Bone marrow (tissue), 2 donors: ENCODE results near the gene CEP89.
"Not testable (repeated sequence)": the region's sequence is repeated elsewhere in the genome, so short reads cannot be mapped to it uniquely, and the experiment has no call there.

Source experiments
- DNase-seq, 2 donors: peaks; one replicate each; lab custom pipeline; 2025; lab: John Stamatoyannopoulos, UW

Gene CEP89

DNA sequence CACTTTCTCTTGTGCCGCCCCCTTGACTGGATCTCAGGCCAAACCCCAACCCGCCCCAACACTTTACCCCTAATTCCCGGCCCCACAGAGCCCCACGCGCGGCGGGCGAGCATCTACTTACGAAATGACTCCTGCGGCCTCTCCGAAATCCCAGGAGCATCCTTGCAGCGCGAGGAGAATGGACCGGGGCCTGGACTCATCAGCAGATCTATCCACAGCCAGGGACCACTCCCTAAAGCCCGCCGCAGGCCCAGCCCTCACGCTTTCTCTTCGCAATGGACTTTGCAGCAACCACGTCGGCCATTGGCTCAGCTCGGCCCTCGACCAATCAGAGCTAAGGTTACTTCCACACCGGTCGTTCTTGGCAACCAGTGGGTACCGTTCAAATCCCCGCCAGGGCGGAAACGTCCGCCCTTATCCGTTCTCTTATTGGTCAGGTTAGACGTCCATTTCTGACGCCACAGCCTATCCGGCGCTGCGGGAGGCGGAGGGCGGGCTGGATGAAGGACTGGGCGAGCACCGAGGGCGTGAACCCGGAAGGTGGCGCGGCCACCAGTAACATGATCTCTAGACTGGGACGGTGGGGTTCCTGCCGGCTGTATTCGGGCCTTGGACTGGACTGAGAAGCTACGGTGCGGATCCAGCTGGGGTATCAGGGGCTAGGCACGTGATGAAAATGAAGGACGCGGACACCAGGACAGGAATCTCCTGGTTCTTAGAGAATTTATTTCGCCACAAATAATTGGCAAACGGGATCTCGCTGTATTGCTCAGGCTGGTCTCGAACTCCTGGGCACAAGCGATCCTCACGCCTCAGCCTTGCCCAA lies at the start of gene CEP89, which contains the start of gene FAAP24:
CEP89 (minus strand) TSS at position 244 of the 826 bp plus-strand sequence; CDS start at position 160, 84 bp downstream.
FAAP24 (plus strand) TSS at position 528 of the 826 bp plus-strand sequence. CDS start 955 bp downstream, outside the sequence.
- DNase-seq, result peak; percentile 88 to 99

DNA sequence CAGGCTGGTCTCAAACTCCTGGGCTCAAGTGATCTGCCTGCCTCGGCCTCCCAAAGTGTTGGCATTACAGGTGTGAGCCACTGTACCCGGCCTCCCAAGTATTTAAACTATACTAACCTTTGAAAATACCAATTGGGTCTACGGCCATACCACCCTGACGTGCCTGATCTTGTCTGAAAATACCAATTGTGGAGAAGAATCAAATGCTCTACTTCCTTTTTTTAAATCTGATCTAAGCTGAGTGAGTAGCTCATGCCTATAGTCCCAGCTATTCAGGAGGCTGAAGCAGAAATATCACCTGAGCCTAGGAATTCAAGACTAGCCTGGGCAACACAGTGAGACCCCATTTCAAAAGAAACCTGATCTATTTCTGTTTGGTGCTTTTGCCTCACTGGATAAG lies 39.1 kb upstream of the CEP89 start:
- not testable (repeated sequence) for DNase-seq

DNA sequence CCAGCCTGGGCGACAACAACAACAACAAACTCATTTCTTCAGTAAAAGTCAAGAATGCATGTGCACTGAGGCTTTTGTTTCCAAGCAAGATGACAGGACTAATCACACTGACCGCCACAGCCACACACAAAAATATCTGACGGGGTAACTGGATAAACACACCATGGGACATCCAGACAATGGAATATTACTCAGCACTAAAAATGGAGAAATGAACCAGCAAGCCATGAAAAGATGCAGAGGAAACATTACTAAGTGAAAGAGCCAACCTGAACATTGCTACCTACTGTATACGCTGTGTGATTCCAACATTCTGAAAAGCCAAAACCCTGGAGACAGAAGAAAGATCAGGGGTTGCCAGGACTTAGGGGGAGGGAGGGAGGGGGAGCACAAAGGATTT lies 37.0 kb upstream of the CEP89 start:
- no peak for DNase-seq

DNA sequence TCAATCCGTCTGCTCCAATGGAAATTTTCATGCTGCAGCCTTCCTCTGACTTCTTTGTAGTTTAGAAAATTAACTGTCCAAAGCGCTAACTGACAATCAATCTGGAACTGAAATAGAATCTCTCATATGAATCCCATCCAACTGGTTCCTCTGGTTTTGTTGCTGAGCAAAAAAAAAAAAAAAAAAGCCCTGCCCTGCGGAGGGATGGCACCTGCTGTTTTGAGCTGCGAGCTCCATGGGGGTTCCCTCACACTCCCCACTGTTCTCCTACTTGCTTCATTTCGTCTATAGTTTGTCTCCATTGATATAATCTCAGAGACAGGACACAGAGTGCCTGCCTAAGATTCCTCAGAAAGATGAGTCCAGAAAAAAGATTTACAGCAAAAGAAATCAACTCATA lies 33.7 kb upstream of the CEP89 start:
- no peak for DNase-seq

DNA sequence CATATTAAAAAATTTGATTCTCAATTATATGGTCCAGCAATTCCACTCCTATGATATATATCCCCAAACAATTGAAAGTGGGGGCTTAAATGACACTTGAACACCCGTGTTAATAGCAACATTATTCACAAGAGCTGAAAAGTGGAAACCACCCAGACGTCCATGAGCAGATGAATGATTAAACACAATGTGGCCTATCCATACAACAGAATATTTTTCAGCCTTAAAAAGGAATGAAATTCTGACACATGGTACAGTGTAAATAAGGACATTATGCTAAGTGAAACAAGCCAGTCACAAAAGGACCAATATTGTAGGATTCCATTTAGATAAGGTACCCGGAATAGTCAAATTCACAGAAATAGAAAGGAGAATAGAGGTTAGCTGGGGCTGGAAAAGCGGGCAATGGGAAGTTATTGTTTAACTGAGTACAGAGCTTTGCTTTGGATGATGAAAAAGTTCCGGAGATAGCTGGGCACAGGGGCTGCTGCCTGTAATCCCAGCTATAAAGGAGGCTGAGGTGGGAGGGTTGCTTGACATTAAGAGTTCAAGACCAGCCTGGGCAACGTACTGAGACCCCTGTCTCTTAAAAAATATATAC lies 31.8 kb upstream of the CEP89 start:
- DNase-seq, result not testable (repeated sequence)

DNA sequence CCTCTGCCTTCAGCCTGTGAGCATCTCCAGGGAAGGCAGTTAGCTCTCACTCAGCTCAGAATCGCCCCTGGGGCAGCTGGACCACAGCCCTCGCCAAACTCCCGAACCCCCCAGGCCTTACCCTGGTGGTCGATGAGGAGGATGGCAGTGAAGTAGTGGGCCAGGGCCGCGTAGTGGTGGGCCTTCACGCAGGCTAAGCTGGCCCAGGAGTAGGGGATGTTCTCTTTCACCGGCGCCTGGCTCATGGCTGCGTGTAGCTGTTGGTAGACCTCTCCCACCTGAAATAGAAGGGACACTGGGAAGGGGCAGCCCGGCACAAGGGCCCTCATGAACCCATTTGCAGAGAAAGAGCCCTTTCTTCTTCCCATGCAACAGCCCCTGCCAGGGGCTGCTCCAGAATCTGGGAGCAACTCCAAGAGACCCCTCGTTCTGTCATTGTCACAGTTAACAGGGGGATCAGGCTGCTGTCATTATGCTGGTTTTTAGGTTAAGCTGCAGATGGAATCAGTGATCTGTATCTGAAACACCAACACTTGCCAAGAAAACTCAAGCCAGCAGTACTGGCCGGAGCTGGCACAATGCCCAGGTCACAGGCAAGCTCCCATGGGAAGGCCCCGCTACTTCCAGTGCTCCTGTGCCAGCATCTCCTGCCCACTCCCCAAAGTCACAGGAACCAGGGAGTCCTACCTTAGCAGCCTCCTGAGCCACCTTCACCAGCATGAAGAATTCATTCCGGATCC lies 30.5 kb upstream of the CEP89 start:
- DNase-seq, result not testable (repeated sequence)

DNA sequence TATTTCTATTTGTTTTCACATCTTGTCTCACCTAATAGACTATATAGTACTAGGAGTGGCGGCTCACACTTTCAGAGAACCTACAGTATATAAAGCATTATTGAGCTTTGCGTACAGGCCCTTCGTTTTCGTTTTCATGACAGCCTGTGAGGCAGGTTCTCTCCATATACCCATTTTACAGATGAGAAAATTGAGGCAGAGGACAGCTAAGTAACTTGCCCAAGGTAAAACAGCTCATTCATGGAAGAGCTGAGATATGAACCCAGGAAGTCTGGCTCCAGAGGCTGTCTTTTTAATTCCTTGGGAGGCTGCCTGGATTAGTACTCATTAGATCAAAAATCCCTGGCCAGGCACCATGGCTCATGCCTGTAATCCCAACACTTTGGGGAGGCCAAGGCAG lies 29.2 kb upstream of the CEP89 start:
- no peak for DNase-seq

DNA sequence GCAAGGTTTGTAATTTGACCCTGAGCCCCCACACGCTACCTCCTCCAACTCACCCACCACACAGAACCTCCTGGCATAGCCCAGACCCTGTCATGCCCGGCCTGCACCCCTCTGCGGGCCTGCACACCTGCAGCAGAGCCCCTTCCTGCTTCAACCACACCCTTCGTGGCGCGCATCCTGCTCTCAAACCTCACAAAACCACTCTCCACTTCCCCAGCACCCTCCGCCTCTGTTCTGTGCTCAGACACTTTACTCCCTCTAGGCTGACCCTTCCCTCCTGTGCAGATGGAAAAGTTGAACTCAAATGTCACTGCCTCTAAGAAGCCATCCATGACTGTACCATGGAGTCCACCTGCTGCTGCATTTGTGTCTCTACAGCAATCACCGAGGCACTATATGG lies 28.8 kb upstream of the CEP89 start:
- no peak for DNase-seq

DNA sequence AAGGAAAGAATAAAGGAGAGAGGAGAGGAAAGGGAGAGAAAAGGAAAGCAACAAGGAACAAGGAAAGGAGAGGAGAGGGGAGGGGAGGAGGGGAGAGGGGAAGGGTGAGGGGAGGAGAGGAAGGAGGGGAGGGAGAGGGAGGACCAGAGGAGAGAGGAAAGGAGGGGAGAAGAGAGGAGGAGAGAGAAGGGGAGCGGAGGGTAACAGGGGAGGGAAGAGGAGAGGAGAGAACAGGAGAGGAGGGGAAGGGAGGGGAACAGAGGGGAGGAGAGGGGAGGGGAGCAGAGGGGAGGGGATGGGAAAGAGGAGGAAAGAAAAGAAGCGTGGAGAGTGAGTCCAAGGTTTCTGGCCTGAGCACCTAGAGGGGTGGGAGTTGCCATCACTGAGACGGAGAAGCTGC lies 27.0 kb upstream of the CEP89 start:
- no peak for DNase-seq

DNA sequence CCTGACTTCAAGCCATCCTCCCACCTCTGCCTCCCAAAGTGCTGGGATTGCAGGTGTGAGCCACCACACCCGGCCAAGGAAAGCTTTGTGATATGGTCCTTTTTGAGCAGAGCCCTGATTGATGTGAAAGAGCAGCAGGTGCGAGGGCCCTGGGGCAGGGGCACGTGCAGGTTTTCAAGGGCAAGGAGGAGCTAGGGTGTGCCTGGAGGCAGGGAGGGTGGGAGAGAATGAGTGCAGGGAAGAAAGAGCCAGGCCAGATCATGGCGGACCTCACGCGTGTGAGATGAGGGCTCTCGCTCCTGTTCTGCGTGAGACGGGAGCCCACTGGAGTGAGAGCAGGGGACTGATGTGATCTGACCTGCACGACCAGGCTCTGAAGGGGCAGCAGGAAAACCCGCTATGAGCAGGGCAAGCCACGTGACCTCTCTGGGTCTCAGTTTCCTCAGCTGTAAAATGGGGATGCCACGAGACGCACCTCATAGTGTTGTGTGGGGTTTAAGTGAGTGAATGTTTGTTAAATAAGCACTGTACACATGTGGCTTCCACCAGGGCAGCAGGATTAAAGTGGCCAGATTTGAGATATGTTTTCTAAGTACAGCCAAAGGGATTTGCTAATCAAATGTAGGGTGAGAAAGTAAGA lies 26.1 kb upstream of the CEP89 start:
- DNase-seq, result no peak

DNA sequence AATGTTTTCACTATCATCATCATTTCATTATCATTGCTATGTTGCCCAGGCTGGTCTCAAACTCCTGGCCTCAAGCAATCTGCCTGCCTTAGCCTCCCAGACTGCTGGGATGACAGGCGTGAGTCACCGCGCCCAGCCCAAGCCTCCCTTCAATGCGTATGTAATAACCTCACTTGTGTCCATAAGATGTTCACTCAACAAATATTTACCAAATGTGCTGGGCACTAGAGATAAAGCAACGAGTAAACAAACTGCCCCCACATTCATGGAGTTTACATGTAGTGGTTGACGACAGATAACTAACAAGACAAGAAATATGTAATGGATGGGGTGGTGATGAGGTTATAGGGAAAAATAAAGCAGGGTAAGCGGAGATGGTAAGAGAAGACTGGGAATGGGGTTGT lies 25.3 kb upstream of the CEP89 start:
- DNase-seq, result not testable (repeated sequence)

DNA sequence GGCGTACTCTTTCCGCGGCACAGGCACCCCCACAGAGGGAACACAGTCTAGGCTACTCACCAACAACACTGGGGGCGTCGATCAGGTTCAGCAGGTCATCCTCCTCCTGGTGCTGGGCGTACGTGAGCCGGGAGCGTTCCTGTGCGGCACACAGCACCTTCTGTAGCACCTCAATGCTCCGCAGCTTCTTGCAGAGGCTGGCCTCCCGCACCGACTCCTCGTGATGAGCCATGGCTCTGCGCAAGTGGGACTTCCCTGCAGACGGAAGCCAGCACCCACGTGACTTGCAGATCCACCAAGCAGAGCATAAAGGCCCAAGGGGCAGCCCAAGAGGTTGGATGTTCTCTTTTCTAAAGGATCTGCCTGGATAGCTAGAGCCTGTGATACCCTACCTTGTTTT lies 24.2 kb upstream of the CEP89 start:
- DNase-seq, result not testable (repeated sequence)

DNA sequence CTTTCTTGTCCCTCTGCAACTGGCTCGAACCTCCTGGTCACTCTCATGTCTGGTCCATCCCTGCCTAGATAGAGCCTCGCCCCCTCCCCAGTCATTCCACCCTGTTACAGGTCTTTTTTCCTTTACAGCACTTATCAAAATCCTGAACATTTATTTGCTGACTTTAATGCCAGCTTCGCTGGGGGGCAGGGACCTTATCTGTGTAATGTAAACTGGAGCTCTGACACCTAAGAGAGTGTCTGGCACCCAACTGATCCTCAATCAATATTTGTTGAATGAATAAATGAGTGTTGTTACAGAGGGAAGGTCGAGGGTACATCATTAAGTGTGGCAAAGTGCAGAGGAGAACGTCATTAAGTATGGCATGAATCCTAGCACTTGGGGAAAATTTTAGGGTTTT lies 17.0 kb upstream of the CEP89 start:
- DNase-seq, result no peak

DNA sequence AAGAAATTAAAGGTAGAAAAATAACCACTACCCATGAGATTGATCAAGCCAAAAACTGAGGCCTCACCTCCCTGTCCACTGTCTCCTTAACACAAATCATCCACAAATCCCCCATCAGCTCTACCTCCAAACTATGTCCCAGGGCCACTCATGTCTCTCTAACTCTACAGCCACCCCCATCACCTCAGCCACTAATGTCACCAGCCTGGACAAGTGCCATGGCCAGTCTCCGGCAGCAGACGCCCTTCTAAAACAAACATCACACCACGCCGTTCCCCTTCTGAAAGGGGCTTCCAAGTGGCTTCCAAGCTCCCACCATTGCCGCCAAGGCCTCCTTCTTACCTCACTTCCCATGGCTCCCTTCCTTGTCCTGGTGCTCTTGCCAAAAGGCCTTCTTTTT lies 16.5 kb upstream of the CEP89 start:
- DNase-seq, result not testable (repeated sequence)

DNA sequence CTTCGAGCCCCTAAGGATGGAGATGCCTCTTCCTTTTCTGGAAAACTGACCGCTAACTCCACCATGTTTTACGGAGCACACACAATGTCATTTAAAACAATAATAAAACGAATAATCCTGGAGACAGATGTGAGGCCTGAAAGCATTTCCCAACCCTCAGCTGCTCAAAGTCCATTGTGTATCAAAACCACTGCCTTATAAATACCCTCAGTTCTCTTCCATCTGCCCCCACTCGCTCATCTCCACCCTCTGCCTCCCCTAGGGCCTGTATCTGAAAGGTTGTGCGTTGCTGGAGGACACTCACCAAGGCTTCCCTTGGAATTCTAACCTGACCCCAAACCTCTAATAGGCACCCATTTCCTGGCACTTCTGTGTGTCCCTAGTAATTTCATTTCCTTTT lies 10.7 kb upstream of the CEP89 start:
- not testable (repeated sequence) for DNase-seq

DNA sequence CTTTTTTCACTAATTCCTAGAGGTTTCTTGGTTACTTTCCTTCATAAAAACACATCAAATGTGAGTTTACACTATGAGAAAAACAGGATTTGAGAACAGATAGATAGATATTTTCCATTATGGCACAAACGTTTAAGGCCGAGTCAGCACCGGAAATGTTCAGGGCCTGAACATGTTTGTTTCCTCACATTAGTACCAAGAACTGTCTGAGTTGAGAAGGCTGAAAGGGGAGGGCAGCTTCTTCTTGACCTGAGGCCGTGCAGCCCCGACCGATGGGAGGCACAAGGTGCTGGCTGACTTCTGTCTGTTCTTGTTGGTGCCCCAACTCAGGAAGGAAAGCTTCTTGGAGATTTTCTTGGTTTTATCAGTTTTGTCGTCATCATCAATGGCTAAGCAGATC lies 8.0 kb upstream of the CEP89 start:
- not testable (repeated sequence) for DNase-seq

DNA sequence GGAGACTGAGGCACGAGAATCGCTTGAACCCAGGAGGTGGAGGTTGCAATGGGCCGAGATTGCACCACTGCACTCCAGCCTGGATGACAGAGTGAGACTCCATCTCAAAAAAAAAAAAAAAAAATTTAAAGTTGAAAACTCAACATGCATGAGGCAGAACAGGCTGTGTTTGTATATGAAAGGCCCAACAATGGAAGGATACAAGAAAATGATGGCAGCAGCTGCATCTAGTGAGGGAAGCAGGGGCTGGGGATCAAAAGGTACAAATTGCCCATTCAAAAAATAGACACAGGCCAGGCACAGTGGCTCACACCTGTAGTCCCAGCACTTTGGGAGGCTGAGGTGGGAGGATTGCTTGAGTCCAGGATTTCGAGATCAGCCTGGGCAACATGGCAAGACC lies 6.1 kb upstream of the CEP89 start:
- DNase-seq, result not testable (repeated sequence)

DNA sequence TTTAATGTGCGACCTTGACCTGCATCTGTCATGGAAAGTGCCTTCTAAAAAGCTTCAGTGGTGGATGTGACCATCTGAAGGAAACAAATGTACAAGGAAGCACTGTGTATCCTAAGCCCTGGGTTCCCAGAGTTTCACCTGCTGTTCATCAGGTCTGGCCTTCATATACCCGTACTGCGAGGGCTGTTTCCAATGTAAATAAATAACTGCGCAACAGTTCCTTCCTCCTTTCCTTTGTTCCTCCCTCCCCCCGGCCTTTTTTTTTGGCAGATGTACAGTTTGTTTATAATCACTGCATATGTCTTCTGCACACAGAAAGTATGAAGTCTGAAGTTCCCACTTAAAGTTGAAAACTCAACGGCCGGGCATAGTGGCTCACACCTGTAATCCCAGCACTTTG lies 5.5 kb upstream of the CEP89 start:
- DNase-seq, result no peak

DNA sequence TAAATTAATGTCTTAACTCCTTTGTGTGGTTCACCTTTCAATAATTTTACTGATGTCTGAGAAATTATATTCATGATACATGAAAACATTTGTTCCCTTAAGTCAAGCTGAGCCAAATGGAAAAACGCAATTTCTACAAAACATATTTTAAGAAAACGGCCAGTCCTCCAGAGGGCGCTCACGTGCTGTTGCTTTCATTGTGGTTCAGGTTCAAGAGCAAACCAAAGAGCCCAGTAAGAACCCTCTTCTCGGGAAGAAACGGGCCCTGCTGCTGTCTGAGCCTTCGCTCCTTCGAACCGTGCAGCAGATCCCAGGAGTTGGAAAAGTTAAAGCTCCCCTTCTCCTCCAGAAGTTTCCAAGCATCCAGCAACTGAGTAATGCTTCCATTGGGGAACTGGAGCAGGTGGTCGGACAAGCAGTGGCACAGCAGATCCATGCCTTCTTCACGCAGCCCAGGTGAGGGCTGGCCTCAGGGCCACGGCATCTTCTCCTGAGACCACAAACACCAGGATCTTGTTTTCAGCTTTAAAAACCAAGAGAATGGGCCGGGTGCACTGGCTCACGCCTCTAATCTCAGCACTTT lies 4.6 kb upstream of the CEP89 start:
- DNase-seq, result peak; percentile 2 to 5

DNA sequence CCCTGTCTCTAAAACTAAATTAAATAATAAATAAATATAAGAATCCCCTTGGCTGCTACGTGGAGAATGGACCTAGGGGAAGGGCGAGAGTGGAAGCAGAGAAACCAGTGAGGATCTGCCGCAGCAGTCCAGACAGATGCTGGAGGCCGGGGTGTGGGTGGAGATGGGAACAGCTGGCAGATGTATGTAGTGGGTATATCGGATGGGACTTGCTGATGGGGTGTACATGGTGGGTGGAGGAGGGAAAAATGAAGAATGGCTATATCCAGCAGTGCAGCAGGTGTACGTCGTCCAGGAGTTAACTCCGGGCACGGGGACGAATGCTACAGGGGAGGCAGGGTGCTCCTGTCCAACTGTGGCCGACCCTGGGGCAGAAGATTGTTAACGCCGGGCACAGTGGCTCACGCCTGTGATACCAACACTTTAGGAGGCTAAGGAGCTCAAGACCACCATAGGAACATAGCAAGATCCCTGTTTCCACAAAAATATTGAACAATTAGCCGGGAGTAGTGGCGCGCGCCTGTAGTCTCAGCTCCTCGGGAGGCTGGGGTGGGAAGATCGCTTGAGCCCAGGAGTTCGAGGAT lies 654 bp downstream of the CEP89 start:
- DNase-seq, result no peak

DNA sequence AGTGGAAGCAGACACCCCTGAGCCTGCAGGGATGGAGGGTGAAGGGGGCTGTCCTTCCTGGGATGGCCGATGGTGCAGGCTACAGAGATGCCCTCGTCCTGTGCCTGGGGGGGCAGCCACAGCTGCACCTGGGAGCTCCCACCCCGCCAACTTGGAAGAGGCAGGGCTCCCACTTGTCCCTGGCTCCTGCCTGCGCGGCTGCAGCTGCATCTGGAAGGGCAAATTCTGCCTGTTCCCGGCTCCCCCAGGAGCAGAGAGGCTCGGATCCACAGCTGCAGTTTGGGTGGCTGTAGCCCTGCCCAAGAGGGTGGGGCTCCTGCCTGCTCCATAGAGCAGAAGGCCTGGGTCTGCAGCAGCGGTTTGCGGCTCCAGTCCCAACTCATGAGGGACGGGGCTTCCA lies 2.2 kb downstream of the CEP89 start:
- DNase-seq, result no peak

DNA sequence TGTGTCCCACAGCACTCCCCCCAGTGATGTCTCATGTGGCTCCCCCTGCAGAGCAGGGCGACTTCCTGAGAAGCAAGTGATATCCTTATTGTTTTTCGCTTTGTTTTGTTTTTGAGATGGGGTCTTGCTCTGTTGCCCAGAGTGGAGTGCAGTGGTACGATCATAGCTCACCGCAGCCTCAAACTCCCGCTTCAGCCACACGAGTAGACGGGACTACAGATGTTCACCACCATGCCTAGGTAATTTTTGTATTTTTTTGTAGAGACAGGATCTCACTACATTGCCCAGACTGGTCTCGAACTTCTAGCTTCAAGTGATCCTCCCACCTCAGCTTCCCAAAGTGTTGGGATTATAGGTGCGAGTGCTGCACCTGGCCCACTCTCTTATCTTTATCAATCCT lies 5.0 kb downstream of the CEP89 start:
- DNase-seq, result no peak
